Measurements from ENCODE around the gene STK35. TPM values are rescaled to one million over a fixed set of nuclear protein-coding genes. Genes with fewer than 3 reads are reported as not detected.
"Not testable (repeated sequence)": the region's sequence is repeated elsewhere in the genome, so short reads cannot be mapped to it uniquely, and the experiment has no call there.

The STK35 gene
- total and polyA plus RNA-seq, 2 of the 13 experiments (the other 11 are each of a cell fraction or from before 2014, with no cell fraction given): 27.4 to 29.8 TPM

DNA sequence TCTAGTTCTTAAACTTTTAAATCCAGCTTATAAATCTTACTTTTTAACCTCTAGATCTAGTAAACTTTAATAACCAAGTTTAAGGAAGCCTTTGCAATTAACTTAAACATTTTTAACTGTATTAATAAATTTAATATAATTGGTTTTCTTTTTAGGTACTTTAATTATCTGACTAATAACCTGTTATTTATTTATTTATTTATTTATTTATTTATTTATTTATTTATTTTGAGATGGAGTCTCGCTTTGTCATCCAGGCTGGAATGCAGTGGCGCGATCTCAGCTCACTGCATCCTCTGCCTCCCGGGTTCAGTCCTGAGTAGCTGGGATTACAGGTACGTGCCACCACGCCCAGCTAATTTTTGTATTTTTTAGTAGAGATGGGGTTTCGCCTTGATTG, 83.3 kb downstream of the STK35 start:
- H3K4me1 ChIP-seq (ENCODE audit: insufficient read depth, low read length); ATAC-seq; BruUV-seq (replicated peaks); DNase-seq (ENCODE audit: low spot score); H3K4me3 ChIP-seq (replicated peaks in 1 of 3; ENCODE audit: insufficient read depth in 1 of 3, low read depth in 2 of 3, low read length in 3 of 3); intact Hi-C loops (cut with micrococcal nuclease; ENCODE audit: unreplicated experiment); H4K20me1 ChIP-seq (ENCODE audit: insufficient read depth, low read length); H3K36me3 ChIP-seq (replicated peaks in 1 of 2; ENCODE audit: control insufficient read depth in 1 of 2, insufficient read depth in 2 of 2, low read length in 2 of 2); H3K9ac ChIP-seq (ENCODE audit: insufficient read depth, low read depth, low read length); POLR2A ChIA-PET; CTCF ChIA-PET (ENCODE audit: low intra/inter-chr PET ratio, low total read pairs); FAIRE-seq; H3K9me3 ChIP-seq (ENCODE audit: low read length); H3K27ac ChIP-seq (ENCODE audit: extremely low read length, insufficient read depth, low read length); in situ Hi-C loops (cut with HindIII; ENCODE audit: extremely low pct_ligation_motif_present, low pct_unique_long_range_greater_than_20kb); H3K4me2 ChIP-seq (ENCODE audit: low read depth, low read length); H2AFZ ChIP-seq (ENCODE audit: low read length); H3K79me2 ChIP-seq (ENCODE audit: insufficient read depth, low read length): not testable (repeated sequence)
- WGBS (ENCODE audit: low lambda C conversion rate): 65% methylated on average over 7 of the region's 7 CpGs
- peaks cover 2 to 21% of the 10 kb centered on the region in 2 experiments; a peak in 1 of 5 replicates for H3K27me3 ChIP-seq (ENCODE audit: control insufficient read depth in 1 of 2, insufficient read depth in 2 of 2, low read length in 2 of 2)

DNA sequence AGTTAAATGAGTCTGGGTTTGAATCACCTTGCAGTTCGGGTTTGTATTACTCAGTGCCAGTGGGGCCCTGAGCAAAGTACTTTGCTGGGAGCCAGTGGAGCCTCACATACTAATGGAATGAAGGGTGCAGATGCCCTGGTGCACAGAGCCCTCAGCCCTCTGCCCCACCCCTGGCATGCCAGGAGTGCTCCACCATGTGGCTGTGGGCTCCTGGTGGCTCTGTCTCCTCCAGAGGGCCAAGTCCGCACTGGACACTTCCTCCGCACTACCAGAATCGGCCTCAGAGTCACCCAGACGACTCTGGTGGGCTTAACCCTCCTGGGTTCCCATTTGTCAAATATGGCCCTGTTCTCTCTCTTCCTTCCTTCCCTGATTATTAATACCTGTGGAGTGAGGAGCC, 94.0 kb downstream of the STK35 start:
- intact Hi-C loops (cut with micrococcal nuclease; ENCODE audit: unreplicated experiment) (no loop called here), in situ Hi-C loops (cut with HindIII; ENCODE audit: extremely low pct_ligation_motif_present, low pct_unique_long_range_greater_than_20kb) (no loop called here)
- H3K27me3 ChIP-seq (ENCODE audit: control insufficient read depth in 1 of 2, insufficient read depth in 2 of 2, low read length in 2 of 2): peaks cover 0 to 35% of the 10 kb centered on the region in 2 experiments; a peak in 4 of 5 replicates
- no TSS peak for BruUV-seq (replicated peaks)
- no peak overlapping the region for H3K4me3 ChIP-seq (replicated peaks in 1 of 3; ENCODE audit: insufficient read depth in 1 of 3, low read depth in 2 of 3, low read length in 3 of 3)
- TF ChIP-seq, protein P1, sequence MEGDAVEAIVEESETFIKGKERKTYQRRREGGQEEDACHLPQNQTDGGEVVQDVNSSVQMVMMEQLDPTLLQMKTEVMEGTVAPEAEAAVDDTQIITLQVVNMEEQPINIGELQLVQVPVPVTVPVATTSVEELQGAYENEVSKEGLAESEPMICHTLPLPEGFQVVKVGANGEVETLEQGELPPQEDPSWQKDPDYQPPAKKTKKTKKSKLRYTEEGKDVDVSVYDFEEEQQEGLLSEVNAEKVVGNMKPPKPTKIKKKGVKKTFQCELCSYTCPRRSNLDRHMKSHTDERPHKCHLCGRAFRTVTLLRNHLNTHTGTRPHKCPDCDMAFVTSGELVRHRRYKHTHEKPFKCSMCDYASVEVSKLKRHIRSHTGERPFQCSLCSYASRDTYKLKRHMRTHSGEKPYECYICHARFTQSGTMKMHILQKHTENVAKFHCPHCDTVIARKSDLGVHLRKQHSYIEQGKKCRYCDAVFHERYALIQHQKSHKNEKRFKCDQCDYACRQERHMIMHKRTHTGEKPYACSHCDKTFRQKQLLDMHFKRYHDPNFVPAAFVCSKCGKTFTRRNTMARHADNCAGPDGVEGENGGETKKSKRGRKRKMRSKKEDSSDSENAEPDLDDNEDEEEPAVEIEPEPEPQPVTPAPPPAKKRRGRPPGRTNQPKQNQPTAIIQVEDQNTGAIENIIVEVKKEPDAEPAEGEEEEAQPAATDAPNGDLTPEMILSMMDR (CRISPR knock-in tag; IDR thresholded peaks at IDR 0.05): peak; percentile 35
- 0 out of 2 replicates have a peak, but pooled peaks have one; percentile 48 for TF ChIP-seq ZNF263 (CRISPR knock-in tag; IDR thresholded peaks at IDR 0.05)
- no peak for TF ChIP-seq NAIF1 (CRISPR knock-in tag; IDR thresholded peaks at IDR 0.05; ENCODE audit: borderline replicate concordance)
- TF ChIP-seq, protein P2, sequence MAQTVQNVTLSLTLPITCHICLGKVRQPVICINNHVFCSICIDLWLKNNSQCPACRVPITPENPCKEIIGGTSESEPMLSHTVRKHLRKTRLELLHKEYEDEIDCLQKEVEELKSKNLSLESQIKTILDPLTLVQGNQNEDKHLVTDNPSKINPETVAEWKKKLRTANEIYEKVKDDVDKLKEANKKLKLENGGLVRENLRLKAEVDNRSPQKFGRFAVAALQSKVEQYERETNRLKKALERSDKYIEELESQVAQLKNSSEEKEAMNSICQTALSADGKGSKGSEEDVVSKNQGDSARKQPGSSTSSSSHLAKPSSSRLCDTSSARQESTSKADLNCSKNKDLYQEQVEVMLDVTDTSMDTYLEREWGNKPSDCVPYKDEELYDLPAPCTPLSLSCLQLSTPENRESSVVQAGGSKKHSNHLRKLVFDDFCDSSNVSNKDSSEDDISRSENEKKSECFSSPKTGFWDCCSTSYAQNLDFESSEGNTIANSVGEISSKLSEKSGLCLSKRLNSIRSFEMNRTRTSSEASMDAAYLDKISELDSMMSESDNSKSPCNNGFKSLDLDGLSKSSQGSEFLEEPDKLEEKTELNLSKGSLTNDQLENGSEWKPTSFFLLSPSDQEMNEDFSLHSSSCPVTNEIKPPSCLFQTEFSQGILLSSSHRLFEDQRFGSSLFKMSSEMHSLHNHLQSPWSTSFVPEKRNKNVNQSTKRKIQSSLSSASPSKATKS (CRISPR knock-in tag; IDR thresholded peaks at IDR 0.05): no peak
- WGBS (ENCODE audit: low lambda C conversion rate): 13% methylated on average over 5 of the region's 5 CpGs
- no peak overlapping the region for H3K27ac ChIP-seq (ENCODE audit: extremely low read length, insufficient read depth, low read length)
- peak; percentile 86 for ATAC-seq
- H2AFZ ChIP-seq (ENCODE audit: low read length): no peak overlapping the region
- CTCF ChIA-PET (ENCODE audit: low intra/inter-chr PET ratio, low total read pairs): no interaction called here
- DNase-seq (ENCODE audit: low spot score): no peak
- 0 out of 2 replicates have a peak, but pooled peaks cover 5% of the 10 kb centered on the region for H3K4me1 ChIP-seq (ENCODE audit: insufficient read depth, low read length)
- H3K9me3 ChIP-seq (ENCODE audit: low read length): no peaks in the 10 kb centered on the region
- FAIRE-seq: no peak
- H4K20me1 ChIP-seq (ENCODE audit: insufficient read depth, low read length): no peaks in the 10 kb centered on the region
- H3K4me2 ChIP-seq (ENCODE audit: low read depth, low read length): no peak overlapping the region
- POLR2A ChIA-PET: no interaction called here
- H3K9ac ChIP-seq (ENCODE audit: insufficient read depth, low read depth, low read length): no peak overlapping the region
- no peaks in the 10 kb centered on the region for H3K79me2 ChIP-seq (ENCODE audit: insufficient read depth, low read length)
- no peaks in the 10 kb centered on the region for H3K36me3 ChIP-seq (replicated peaks in 1 of 2; ENCODE audit: control insufficient read depth in 1 of 2, insufficient read depth in 2 of 2, low read length in 2 of 2)

All from HepG2 (cell line).